Uterus (tissue), 2 donors: ENCODE measurements around the gene KCTD1.

ENCODE experiments used
- CTCF ChIP-seq, 4 experiments: fragments of 200-600 bp in 2 of 4; fragments of 450-650 bp in 2 of 4; sonication (generic) in 2 of 4; IDR thresholded peaks; one replicate each; pipeline ENCODE4 v1.5.1; 2016 to 2019; ENCODE audit warnings: antibody characterized with exemption in 4 of 4, mild to moderate bottlenecking in 2 of 4, moderate library complexity in 1 of 4
- POLR2A ChIP-seq, 2 donors: fragments of 450-650 bp; IDR thresholded peaks; one replicate each; pipeline ENCODE4 v1.6.1; 2016; ENCODE audit warnings: antibody characterized with exemption in 2 of 2, mild to moderate bottlenecking in 1 of 2, moderate library complexity in 1 of 2

GRCh38 chr18:26493021-26493420 lies 55.3 kb downstream of the KCTD1 start:
- no peak for TF ChIP-seq CTCF (IDR thresholded peaks at IDR 0.05)
- no peak for TF ChIP-seq POLR2A (IDR thresholded peaks at IDR 0.05)
